Liver (tissue), 3 donors: ENCODE measurements around the gene ZNF101.

Experiments used
- TAF1 ChIP-seq: conservative IDR thresholded peaks from 2 replicates; pipeline ENCODE4 v1.6.1; 2016; ENCODE audit warnings: antibody characterized with exemption, mild to moderate bottlenecking
- TF ChIP-seq, protein P1 (sequence below): fragments of 150-350 bp; IDR thresholded peaks from 2 replicates; pipeline ENCODE4 v1.5.1; 2017; ENCODE audit warnings: improper control_type of control experiment, low read depth, low read length; ENCODE audit not compliant: missing input control
- donor health status: healthy.
- donor health status: healthy.

DNA sequence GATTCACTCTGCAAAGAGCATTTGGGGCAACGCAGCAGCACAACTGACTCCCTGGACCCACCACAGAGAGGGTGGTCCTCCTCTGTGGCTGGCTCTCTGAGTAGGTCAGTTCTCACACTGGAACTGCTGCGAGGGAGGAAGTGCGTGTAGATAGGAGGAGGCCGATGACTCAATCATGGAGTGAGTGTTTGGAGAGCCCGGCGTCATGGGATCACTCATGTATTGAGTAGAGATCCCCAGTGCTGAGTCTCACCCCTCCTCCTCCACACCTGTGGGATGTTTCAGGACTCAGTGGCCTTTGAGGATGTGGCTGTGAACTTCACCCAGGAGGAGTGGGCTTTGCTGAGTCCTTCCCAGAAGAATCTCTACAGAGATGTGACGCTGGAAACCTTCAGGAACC is 8.9 kb downstream of the ZNF101 start:
- TF ChIP-seq, protein P1, sequence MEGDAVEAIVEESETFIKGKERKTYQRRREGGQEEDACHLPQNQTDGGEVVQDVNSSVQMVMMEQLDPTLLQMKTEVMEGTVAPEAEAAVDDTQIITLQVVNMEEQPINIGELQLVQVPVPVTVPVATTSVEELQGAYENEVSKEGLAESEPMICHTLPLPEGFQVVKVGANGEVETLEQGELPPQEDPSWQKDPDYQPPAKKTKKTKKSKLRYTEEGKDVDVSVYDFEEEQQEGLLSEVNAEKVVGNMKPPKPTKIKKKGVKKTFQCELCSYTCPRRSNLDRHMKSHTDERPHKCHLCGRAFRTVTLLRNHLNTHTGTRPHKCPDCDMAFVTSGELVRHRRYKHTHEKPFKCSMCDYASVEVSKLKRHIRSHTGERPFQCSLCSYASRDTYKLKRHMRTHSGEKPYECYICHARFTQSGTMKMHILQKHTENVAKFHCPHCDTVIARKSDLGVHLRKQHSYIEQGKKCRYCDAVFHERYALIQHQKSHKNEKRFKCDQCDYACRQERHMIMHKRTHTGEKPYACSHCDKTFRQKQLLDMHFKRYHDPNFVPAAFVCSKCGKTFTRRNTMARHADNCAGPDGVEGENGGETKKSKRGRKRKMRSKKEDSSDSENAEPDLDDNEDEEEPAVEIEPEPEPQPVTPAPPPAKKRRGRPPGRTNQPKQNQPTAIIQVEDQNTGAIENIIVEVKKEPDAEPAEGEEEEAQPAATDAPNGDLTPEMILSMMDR = no peak
- TF ChIP-seq TAF1 = no peak
